Peyer's patch (tissue), 4 donors: ENCODE data around the gene IMMP2L. TPM values are rescaled to one million over a fixed set of nuclear protein-coding genes. Genes with fewer than 3 reads are reported as not detected.

Source experiments
- DNase-seq, 3 donors: peaks; one replicate each; pipeline ENCODE4 v3.0.0-alpha.2; 2017 to 2019
- H3K27ac ChIP-seq, 4 donors: fragments of 200-600 bp; sonication (generic); one replicate each; pipeline ENCODE4 v1.5.1; 2016 to 2019
- H3K27me3 ChIP-seq, 2 donors: fragments of 200-600 bp; sonication (generic); one replicate each; pipeline ENCODE4 v1.5.1; 2019
- H3K36me3 ChIP-seq, 3 donors: fragments of 200-600 bp; sonication (generic); one replicate each; pipeline ENCODE4 v1.5.1; 2016 to 2019
- H3K4me1 ChIP-seq, 4 donors: fragments of 200-600 bp; sonication (generic); one replicate each; pipeline ENCODE4 v1.5.1; 2016 to 2019
- H3K4me3 ChIP-seq, 4 donors: fragments of 200-600 bp; sonication (generic); 1 replicate in 3 of 4; 2 replicates in 1 of 4; pipeline ENCODE4 v1.5.1; 2016 to 2019; ENCODE audit warnings: mild to moderate bottlenecking in 1 of 4
- H3K9me3 ChIP-seq, 4 donors: fragments of 200-600 bp; sonication (generic); one replicate each; pipeline ENCODE4 v1.5.1; 2016 to 2019; ENCODE audit warnings: mild to moderate bottlenecking in 1 of 4
- POLR2A ChIP-seq, 2 donors: fragments of 450-650 bp; IDR thresholded peaks; one replicate each; pipeline ENCODE4 v1.5.1; 2017; ENCODE audit warnings: antibody characterized with exemption in 2 of 2, mild to moderate bottlenecking in 2 of 2, moderate library complexity in 2 of 2
- total RNA-seq, 4 donors: library from RNA; depleted of rRNA; stranded (reverse); fragments of >200 nt; gene quantifications; one replicate each; pipeline ENCODE4 v1.1.0, GENCODE V29; 2016
- TF ChIP-seq, protein P1 (sequence below), 6 experiments: fragments of 450-650 bp in 4 of 6; fragments of 200-600 bp in 2 of 6; sonication (generic) in 1 of 6; IDR thresholded peaks; one replicate each; pipeline ENCODE4 v1.5.1; 2017 to 2019; ENCODE audit warnings: antibody characterized with exemption in 6 of 6, mild to moderate bottlenecking in 3 of 6, moderate library complexity in 1 of 6

IMMP2L gene
- total RNA-seq, 4 donors from 2014 or later: 5.1 to 16.5 (median 10.9) TPM

DNA sequence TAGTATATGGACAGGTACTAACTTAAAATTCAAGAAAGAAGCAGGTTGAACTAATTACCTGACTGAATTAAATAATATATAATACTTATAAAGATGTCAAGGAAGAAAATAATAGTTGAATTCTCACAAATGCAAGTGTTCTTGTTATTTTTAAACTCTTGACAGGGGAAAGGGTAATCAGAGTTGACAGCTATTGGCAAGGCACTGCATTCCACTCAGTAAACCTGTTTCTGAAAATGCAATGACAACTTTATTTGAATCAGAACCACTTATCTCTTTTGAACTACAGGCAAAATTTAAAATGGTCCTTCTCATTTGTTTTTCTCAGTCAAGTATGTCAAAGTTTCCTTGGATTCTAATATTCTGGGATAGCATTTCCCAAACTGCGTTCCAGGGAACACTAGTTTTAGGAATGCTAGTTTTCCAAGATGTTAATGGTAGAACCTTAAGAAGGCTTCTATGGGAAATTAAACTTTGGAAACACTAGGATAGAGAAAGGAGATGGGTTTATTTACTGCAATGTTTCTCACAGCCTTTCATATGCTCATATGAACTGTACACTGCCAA is 575.1 kb downstream of the IMMP2L start:
- Histone ChIP-seq H3K9me3 (no peaks in the 10 kb centered on the region), H3K27me3 (no peaks in the 10 kb centered on the region), H3K4me3 (no peak overlapping the region), H3K27ac (no peak overlapping the region), H3K4me1 (no peaks in the 10 kb centered on the region), H3K36me3 (no peaks in the 10 kb centered on the region)
- TF ChIP-seq POLR2A (IDR thresholded peaks at IDR 0.05): no peak
- DNase-seq: no peak

DNA sequence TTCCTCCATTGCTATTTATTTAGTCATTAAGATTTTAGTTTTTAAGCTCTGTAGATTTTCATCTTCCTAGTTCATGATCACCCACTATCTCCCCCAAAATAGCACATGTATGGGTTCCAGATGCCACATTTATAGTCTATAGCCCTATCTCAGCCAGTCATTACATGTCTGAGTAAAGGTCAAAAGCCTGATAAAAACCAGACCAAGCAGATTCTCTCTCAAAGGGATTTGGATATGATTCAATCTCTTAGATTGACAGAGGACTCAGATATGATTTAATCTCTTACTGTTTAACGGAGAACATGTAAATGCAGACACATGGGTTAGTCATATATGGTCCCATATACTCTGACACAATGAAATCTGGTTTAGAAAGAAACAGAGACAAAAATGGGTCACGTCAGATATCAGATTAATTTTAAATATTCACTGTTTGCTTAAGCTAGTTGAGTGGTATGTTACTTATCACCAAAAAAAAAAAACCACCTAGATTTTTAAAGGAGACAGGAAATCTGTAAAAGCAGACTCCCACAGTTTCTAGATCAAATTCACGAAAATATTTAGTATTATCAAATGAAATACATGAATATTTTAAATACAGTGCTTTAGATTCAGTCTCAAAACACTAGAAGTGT is 578.4 kb downstream of the IMMP2L start:
- Histone ChIP-seq H3K9me3 (no peaks in the 10 kb centered on the region), H3K27me3 (no peaks in the 10 kb centered on the region), H3K36me3 (no peaks in the 10 kb centered on the region), H3K4me3 (no peak overlapping the region), H3K4me1 (no peaks in the 10 kb centered on the region), H3K27ac (no peak overlapping the region)
- no peak for TF ChIP-seq POLR2A (IDR thresholded peaks at IDR 0.05)
- TF ChIP-seq, protein P1, sequence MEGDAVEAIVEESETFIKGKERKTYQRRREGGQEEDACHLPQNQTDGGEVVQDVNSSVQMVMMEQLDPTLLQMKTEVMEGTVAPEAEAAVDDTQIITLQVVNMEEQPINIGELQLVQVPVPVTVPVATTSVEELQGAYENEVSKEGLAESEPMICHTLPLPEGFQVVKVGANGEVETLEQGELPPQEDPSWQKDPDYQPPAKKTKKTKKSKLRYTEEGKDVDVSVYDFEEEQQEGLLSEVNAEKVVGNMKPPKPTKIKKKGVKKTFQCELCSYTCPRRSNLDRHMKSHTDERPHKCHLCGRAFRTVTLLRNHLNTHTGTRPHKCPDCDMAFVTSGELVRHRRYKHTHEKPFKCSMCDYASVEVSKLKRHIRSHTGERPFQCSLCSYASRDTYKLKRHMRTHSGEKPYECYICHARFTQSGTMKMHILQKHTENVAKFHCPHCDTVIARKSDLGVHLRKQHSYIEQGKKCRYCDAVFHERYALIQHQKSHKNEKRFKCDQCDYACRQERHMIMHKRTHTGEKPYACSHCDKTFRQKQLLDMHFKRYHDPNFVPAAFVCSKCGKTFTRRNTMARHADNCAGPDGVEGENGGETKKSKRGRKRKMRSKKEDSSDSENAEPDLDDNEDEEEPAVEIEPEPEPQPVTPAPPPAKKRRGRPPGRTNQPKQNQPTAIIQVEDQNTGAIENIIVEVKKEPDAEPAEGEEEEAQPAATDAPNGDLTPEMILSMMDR (IDR thresholded peaks at IDR 0.05): no peak
- no peak for DNase-seq

DNA sequence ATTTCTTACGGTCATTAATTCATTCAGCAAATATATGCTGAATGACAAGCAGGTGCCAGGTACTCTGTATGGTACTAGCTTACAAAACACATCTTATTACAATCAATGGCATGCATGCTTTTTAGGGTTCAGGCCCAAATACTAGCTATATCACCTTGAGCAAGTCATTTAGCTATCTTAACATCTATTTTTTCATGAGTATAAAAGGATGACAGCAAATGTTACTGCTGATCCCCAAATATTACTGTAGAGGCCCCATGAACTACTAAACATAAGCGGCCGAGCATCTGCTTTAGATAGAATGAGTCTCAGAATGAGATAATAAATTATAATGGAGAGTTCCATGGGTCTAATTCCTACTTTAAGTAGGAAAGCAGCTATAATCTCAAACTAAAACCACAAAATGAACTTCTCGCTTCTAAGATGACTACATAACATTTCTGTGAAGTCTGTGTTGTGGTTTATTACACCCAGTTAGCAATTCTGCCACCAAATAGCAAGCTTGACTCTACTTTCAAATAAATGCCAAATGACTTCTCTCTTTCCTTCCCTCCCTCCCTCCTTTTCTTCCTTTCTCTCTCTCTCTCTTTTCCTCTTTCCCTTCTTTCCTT is 585.1 kb downstream of the IMMP2L start:
- no peaks in the 10 kb centered on the region for H3K4me1 ChIP-seq
- H3K9me3 ChIP-seq: no peaks in the 10 kb centered on the region
- no peaks in the 10 kb centered on the region for H3K27me3 ChIP-seq
- DNase-seq: no peak
- TF ChIP-seq, protein P1 (IDR thresholded peaks at IDR 0.05): no peak
- no peak for TF ChIP-seq POLR2A (IDR thresholded peaks at IDR 0.05)
- no peaks in the 10 kb centered on the region for H3K36me3 ChIP-seq
- no peak overlapping the region for H3K4me3 ChIP-seq
- no peak overlapping the region for H3K27ac ChIP-seq

DNA sequence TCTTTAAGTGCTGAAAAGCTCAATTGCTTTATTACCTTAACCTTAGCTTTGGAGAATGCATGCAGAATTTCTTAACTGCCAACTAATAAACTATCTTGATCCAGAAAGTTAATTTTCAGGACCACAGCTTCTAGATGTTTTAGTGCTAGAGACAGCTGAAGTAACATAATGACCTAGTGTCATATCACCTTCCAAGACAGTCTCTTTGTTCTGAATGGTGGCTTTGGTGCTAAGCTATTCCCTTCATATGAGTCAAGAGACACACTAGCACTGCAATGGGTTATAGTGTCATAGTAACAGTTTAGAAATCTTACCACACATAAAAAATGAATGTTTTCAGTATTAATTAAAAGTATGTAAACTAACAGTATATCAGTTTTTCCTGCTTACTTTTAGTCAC is 586.8 kb downstream of the IMMP2L start:
- H3K27me3 ChIP-seq: no peaks in the 10 kb centered on the region
- H3K9me3 ChIP-seq: no peaks in the 10 kb centered on the region
- no peaks in the 10 kb centered on the region for H3K4me1 ChIP-seq
- no peak overlapping the region for H3K4me3 ChIP-seq
- H3K36me3 ChIP-seq: no peaks in the 10 kb centered on the region
- no peak for TF ChIP-seq POLR2A (IDR thresholded peaks at IDR 0.05)
- TF ChIP-seq, protein P1 (IDR thresholded peaks at IDR 0.05): no peak
- no peak for DNase-seq
- H3K27ac ChIP-seq: no peak overlapping the region

DNA sequence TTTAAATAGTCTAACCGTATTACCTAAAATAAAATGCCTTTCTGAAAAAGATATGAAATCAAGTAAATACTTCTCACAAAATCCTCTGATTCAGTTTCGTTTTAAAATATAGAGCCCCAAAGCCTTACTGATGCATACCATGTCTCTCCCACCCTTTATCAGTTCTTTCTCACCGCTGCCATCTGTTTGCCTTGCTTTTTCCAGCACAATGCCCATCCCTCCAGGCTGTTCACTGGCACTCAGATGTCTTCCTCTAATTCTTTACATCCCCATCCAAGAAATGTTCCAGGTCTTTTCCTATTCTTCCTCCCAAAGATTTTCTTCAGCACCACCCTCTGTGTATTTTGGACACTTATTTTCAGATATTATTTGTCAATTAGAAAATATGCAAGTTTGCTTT is 587.9 kb downstream of the IMMP2L start:
- Histone ChIP-seq H3K36me3 (no peaks in the 10 kb centered on the region), H3K27me3 (no peaks in the 10 kb centered on the region), H3K9me3 (no peaks in the 10 kb centered on the region), H3K4me3 (no peak overlapping the region), H3K27ac (no peak overlapping the region), H3K4me1 (no peaks in the 10 kb centered on the region)
- DNase-seq: no peak
- TF ChIP-seq, protein P1 (IDR thresholded peaks at IDR 0.05): no peak
- no peak for TF ChIP-seq POLR2A (IDR thresholded peaks at IDR 0.05)

DNA sequence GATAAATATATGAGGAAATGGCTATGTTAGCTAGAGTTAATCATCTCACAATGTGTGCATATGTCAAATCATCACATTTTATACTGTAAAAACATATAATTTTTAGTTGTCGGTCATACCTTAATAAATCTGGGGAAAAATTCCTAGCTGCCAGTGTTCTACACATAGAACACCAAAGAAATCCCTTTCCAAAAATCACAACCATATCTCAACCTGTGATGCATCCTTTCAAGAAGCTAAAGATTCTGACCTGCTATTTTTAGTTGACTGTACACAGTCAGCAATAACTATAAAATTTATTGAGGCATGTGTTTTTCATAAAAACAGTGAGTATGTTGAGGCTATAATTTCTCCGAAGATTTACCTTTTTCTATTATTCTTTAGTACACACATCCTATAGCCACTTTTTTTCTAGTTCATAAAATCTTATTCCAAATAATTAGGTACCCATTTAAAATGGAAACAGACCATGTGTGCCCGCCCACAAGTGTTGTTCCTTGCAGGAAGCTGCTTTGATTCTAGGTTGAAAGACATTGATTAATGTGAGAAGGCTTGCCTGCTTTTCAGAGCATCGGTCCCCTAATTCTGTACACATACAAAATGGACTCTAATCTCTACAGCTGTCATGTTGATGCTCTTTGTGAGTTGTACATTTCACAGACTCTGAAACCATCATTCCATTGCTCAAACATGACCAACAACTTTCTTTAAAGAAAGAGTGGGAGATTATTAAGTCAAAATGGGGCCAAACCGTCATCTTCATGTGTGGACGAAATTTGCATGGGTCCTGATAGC is 588.9 kb downstream of the IMMP2L start:
- DNase-seq: no peak
- Histone ChIP-seq H3K27me3 (no peaks in the 10 kb centered on the region), H3K27ac (no peak overlapping the region), H3K4me3 (no peak overlapping the region), H3K36me3 (no peaks in the 10 kb centered on the region), H3K9me3 (no peaks in the 10 kb centered on the region), H3K4me1 (no peaks in the 10 kb centered on the region)
- no peak for TF ChIP-seq POLR2A (IDR thresholded peaks at IDR 0.05)
- TF ChIP-seq, protein P1 (IDR thresholded peaks at IDR 0.05): no peak
